ENCODE measurements around the gene SETBP1.

DNA sequence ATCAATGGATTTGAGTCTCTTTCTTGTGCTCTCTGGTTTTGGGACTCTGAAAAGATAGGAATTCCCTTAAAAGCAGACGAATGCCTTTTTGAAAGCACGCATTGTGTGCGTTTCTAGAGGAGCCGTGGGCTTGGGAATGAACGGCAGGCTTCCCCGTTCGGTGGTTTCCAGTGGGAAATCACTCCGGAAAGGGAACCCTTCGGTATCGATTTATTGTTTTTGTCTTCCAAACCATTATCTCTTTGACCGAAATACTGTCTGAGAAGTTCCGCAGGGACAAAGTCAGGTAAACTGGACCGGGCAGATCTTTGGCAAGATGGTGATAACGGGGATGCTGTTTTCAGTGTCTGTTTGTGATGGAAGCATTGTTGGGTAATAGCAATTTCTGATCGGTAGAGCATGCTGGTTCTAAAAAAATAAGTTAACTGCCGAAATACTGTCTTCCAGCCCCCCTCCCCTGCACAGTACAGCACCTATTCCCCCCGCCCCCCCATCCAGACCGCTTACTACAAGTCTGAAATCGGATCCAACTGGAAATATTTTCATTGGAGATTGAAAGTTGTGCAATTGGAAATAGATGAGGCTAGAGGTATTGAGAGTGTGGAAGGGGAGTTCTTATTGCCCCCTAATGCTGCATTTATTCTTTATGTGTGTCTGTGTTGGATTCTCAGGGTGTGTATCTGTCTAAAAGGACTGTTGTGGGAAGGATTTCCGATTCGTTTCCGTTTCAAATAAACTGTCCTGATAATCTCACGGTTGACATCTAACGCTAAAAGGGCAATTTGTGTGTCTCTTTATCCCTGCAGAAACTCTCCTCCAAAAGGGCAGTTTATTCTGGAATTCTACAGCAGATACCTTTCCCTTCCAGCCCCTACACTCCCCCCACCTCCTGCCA, 635 bp downstream of the SETBP1 start:
- TF ChIP-seq ZNF274 (IDR thresholded peaks at IDR 0.05; ENCODE audit: low read depth, low read length) (no peak), EZH2phosphoT487 (IDR thresholded peaks at IDR 0.05; ENCODE audit: borderline replicate concordance) (no peak), EZH2 (IDR thresholded peaks at IDR 0.05) (no peak), POLR2AphosphoS5 (IDR thresholded peaks at IDR 0.05; ENCODE audit: low read depth, low read length) (no peak), YY1 (IDR thresholded peaks at IDR 0.05; ENCODE audit: extremely low read depth, insufficient replicate concordance, low read depth, low read length) (no peak), SP1 (IDR thresholded peaks at IDR 0.05; ENCODE audit: low read depth) (no peak)
- TF ChIP-seq, protein P1, sequence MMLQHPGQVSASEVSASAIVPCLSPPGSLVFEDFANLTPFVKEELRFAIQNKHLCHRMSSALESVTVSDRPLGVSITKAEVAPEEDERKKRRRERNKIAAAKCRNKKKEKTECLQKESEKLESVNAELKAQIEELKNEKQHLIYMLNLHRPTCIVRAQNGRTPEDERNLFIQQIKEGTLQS (IDR thresholded peaks at IDR 0.05): no peak
- TF ChIP-seq, protein P2, sequence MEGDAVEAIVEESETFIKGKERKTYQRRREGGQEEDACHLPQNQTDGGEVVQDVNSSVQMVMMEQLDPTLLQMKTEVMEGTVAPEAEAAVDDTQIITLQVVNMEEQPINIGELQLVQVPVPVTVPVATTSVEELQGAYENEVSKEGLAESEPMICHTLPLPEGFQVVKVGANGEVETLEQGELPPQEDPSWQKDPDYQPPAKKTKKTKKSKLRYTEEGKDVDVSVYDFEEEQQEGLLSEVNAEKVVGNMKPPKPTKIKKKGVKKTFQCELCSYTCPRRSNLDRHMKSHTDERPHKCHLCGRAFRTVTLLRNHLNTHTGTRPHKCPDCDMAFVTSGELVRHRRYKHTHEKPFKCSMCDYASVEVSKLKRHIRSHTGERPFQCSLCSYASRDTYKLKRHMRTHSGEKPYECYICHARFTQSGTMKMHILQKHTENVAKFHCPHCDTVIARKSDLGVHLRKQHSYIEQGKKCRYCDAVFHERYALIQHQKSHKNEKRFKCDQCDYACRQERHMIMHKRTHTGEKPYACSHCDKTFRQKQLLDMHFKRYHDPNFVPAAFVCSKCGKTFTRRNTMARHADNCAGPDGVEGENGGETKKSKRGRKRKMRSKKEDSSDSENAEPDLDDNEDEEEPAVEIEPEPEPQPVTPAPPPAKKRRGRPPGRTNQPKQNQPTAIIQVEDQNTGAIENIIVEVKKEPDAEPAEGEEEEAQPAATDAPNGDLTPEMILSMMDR (IDR thresholded peaks at IDR 0.05 in 2 of 3, conservative IDR thresholded peaks at IDR 0.05 in 1 of 3; ENCODE audit: borderline replicate concordance in 1 of 3, insufficient read depth in 1 of 3, low read depth in 2 of 3, low read length in 2 of 3): no peak
